Progenitor cell of endocrine pancreas (in vitro differentiated cells): Measurements from ENCODE around the gene POMT2. TPM values are rescaled to one million over a fixed set of nuclear protein-coding genes. Genes with fewer than 3 reads are reported as not detected.
"Not testable (repeated sequence)": the region's sequence is repeated elsewhere in the genome, so short reads cannot be mapped to it uniquely, and the experiment has no call there.

ENCODE experiments used
- DNase-seq: peaks from one replicate; pipeline ENCODE4 v3.0.0; 2021; ENCODE audit warnings: low spot score; ENCODE audit not compliant: unreplicated experiment
- H3K27ac Mint-ChIP-seq: 2 replicates; pipeline ENCODE4 v1.8.0; 2021; ENCODE audit warnings: mild to moderate bottlenecking, moderate library complexity, mixed read lengths
- H3K27me3 Mint-ChIP-seq: 2 replicates; pipeline ENCODE4 v1.8.0; 2021; ENCODE audit warnings: mixed read lengths
- H3K36me3 Mint-ChIP-seq: 2 replicates; pipeline ENCODE4 v1.8.0; 2022; ENCODE audit warnings: mixed read lengths; ENCODE audit not compliant: insufficient read depth
- H3K4me1 Mint-ChIP-seq: 2 replicates; pipeline ENCODE4 v1.8.0; 2021; ENCODE audit warnings: low read depth, mixed read lengths
- H3K4me3 Mint-ChIP-seq: 2 replicates; pipeline ENCODE4 v1.8.0; 2021; ENCODE audit warnings: low read depth, mild to moderate bottlenecking, moderate library complexity, mixed read lengths
- H3K9me3 Mint-ChIP-seq: 2 replicates; pipeline ENCODE4 v1.8.0; 2021; ENCODE audit warnings: low read depth, mixed read lengths
- total RNA-seq: library from RNA; stranded (reverse); gene quantifications from 2 replicates; pipeline ENCODE4 v1.2.1, GENCODE V29; 2021
- TF ChIP-seq, protein P1 (sequence below): fragments of 200-600 bp; sonication (generic); IDR thresholded peaks from one replicate; pipeline ENCODE4 v1.5.0; 2021; ENCODE audit warnings: antibody characterized with exemption, mild to moderate bottlenecking; ENCODE audit not compliant: unreplicated experiment

The POMT2 gene
- total RNA-seq, 1 donor from 2014 or later, result 65.5 TPM

DNA sequence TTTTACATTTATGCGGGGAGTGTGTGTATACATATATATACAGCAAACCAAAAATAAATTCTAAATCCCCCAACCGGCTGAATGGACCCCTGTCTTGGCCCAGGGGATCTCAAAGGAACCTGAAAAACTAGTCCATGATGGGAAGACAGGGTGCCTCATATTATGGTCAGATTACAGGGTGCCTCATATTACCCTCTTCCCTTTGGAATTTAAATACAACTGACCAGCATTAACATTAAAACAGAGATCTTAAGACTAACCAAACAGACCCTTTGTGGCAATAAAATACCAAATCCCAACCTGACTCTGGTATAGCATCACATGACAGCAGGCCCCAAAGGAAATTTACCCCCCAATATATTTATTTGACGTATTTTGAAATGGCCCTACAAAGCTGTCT, 17.2 kb upstream of the POMT2 start:
- TF ChIP-seq, protein P1, sequence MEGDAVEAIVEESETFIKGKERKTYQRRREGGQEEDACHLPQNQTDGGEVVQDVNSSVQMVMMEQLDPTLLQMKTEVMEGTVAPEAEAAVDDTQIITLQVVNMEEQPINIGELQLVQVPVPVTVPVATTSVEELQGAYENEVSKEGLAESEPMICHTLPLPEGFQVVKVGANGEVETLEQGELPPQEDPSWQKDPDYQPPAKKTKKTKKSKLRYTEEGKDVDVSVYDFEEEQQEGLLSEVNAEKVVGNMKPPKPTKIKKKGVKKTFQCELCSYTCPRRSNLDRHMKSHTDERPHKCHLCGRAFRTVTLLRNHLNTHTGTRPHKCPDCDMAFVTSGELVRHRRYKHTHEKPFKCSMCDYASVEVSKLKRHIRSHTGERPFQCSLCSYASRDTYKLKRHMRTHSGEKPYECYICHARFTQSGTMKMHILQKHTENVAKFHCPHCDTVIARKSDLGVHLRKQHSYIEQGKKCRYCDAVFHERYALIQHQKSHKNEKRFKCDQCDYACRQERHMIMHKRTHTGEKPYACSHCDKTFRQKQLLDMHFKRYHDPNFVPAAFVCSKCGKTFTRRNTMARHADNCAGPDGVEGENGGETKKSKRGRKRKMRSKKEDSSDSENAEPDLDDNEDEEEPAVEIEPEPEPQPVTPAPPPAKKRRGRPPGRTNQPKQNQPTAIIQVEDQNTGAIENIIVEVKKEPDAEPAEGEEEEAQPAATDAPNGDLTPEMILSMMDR, result no peak
- peak overlapping the region; percentile 3 for H3K27ac Mint-ChIP-seq
- H3K36me3 Mint-ChIP-seq, result peaks cover 19% of the 10 kb centered on the region
- H3K4me1 Mint-ChIP-seq, result peaks cover 47% of the 10 kb centered on the region
- H3K9me3 Mint-ChIP-seq, result no peaks in the 10 kb centered on the region
- H3K27me3 Mint-ChIP-seq, result no peaks in the 10 kb centered on the region
- DNase-seq, result no peak
- no peak overlapping the region for H3K4me3 Mint-ChIP-seq

DNA sequence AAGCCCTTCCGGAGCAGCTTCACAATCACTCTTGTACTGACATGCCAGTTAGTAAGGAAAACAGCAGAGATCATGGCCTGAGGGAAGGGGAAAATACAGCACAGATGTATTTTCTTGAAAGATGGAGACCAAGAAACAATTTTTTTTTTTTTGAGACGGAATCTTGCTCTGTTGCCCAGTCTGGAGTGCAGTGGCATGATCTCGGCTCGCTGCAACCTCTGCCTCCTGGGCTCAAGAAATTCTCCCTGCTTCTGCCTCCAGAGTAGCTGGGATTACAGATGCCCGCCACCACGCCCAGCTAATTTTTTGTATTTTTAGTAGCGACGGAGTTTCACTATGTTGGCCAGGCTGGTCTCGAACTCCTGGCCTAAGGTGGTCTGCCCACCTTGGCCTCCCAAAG, 16.6 kb upstream of the POMT2 start:
- not testable (repeated sequence) for H3K27ac Mint-ChIP-seq, H3K9me3 Mint-ChIP-seq, DNase-seq, H3K4me3 Mint-ChIP-seq, H3K27me3 Mint-ChIP-seq
- H3K36me3 Mint-ChIP-seq, result peaks cover 15% of the 10 kb centered on the region
- peaks cover 43% of the 10 kb centered on the region for H3K4me1 Mint-ChIP-seq

DNA sequence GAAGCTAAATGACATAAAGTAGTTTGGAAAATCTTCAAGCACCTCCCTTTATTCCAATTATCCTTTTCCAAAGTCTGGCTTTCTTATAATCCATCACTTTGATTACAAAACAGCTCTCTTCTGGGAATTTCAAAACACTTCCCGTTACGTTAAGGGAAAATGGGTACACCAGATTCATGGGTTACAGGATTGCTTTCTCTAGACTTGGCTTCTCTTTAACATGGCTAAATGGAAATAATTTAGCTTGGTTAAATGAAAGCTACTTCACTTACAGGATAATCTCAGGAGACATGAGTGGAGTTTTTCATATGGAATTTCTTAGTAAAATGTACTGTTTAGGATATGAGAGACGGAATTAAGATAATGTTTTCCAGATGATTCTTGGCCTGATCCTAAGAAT, 14.9 kb upstream of the POMT2 start:
- TF ChIP-seq, protein P1, result no peak
- Mint-ChIP-seq H3K27me3 (no peaks in the 10 kb centered on the region), H3K36me3 (no peaks in the 10 kb centered on the region), H3K4me1 (peaks cover 42% of the 10 kb centered on the region), H3K4me3 (no peak overlapping the region), H3K27ac (peak overlapping the region; percentile 20), H3K9me3 (no peaks in the 10 kb centered on the region)
- DNase-seq, result no peak

DNA sequence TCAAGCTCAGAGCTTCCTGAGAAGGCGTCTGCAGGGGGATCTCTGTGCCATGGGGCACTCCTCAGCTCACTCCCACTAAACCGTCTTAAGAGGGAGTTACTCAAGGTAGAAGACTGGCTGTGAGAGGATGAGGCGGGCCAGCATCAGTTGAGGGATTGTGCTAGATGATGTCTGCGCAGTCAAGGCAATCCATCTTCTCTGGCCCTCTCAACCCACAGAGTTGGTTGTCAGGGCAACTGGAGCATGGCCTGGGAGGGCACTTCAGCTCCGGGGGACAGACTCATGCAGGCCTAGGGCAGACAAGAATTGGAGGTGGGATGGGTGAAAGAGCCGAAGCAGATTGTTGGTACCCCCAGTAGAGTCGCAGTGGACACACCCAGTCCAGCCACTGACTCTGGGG, 9.2 kb upstream of the POMT2 start:
- Mint-ChIP-seq H3K4me3 (no peak overlapping the region), H3K27ac (no peak overlapping the region), H3K36me3 (no peaks in the 10 kb centered on the region), H3K4me1 (peaks cover 6% of the 10 kb centered on the region), H3K27me3 (no peaks in the 10 kb centered on the region), H3K9me3 (no peaks in the 10 kb centered on the region)
- TF ChIP-seq, protein P1, result no peak
- no peak for DNase-seq

DNA sequence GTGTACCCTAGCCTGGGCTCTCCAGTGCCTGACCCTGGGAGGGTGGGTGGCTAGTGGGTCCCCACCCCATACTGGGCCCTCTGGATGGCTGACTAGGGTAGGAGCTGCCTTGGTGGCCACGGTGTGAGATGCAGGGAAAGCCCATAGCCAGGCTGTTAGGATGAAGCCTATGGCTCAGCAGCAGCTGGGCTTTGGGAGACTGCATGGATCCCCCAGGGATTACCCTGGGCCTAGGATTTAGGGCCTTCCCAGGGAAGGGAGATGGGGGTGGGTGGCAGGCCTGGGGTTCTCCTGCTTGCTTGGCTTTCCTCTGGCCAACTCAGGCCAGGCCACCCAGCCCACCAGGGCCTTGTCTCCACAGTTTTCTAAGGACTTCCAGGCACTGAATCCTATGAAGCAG, 6.4 kb upstream of the POMT2 start:
- H3K36me3 Mint-ChIP-seq, result no peaks in the 10 kb centered on the region

DNA sequence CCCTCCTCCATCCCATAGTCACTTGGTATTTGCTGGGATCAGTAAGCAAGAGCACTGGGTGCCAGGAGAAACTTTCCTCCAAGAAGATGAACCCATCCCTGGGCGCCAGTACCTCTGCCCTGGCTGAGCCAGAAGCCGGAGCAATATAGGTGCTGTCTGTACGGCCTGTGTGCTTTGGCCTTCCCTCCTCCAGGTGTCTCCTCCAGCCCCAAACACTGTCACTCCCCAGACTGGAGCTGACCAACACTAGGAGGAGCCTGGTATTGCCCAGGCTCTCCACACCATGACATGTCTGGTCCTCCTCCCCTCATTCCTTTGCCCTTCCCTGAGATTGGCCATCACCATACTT, 5.0 kb upstream of the POMT2 start:
- no peak for DNase-seq
- peaks cover 8% of the 10 kb centered on the region for H3K4me1 Mint-ChIP-seq
- peak overlapping the region; percentile 31 for H3K27ac Mint-ChIP-seq
- TF ChIP-seq, protein P1, result no peak
- H3K27me3 Mint-ChIP-seq, result no peaks in the 10 kb centered on the region
- H3K4me3 Mint-ChIP-seq, result no peak overlapping the region
- H3K36me3 Mint-ChIP-seq, result no peaks in the 10 kb centered on the region
- H3K9me3 Mint-ChIP-seq, result no peaks in the 10 kb centered on the region

More for the DNA sequence above, 6.4 kb upstream of the POMT2 start:
- Mint-ChIP-seq H3K4me1 (peaks cover 4% of the 10 kb centered on the region), H3K27ac (no peak overlapping the region), H3K27me3 (no peaks in the 10 kb centered on the region), H3K9me3 (no peaks in the 10 kb centered on the region), H3K4me3 (no peak overlapping the region)
- TF ChIP-seq, protein P1, result no peak
- no peak for DNase-seq
